Osteoblast (primary cell): ENCODE data around the gene TAOK2. TPM values are rescaled to one million over a fixed set of nuclear protein-coding genes. Genes with fewer than 3 reads are reported as not detected.

ENCODE experiments used
- DNase-seq: peaks from one replicate; pipeline ENCODE4 v3.0.0; 2011; ENCODE audit warnings: low spot score, mixed read lengths; ENCODE audit not compliant: insufficient read length; ENCODE audit errors: missing footprints
- H2AFZ ChIP-seq: 2 replicates; pipeline ENCODE4 v1.6.0; 2011; ENCODE audit warnings: mild to moderate bottlenecking, low read length
- H3K27ac ChIP-seq: 2 replicates; pipeline ENCODE4 v1.5.1; 2011; ENCODE audit warnings: mild to moderate bottlenecking, low read depth, low read length, moderate library complexity
- H3K27me3 ChIP-seq: 2 replicates; pipeline ENCODE4 v1.6.0; 2012; ENCODE audit warnings: mild to moderate bottlenecking, control low read depth, inconsistent platforms, low read length, moderate library complexity; ENCODE audit not compliant: insufficient read depth
- H3K36me3 ChIP-seq: 2 replicates; pipeline ENCODE4 v1.5.1; 2011; ENCODE audit warnings: mild to moderate bottlenecking, low read length, control low read depth, moderate library complexity; ENCODE audit not compliant: insufficient read depth
- H3K4me1 ChIP-seq: 2 replicates; pipeline ENCODE4 v1.5.1; 2011; ENCODE audit warnings: mild to moderate bottlenecking, low read length, control low read depth, moderate library complexity; ENCODE audit not compliant: insufficient read depth
- H3K4me2 ChIP-seq: 2 replicates; pipeline ENCODE4 v1.6.0; 2011; ENCODE audit warnings: mild to moderate bottlenecking, low read length; ENCODE audit not compliant: insufficient read depth
- H3K4me3 ChIP-seq: fragments of 200-600 bp; sonication (generic); 3 replicates; pipeline ENCODE4 v1.5.1; 2012; ENCODE audit warnings: mild to moderate bottlenecking, low read length, inconsistent platforms; ENCODE audit not compliant: insufficient read depth
- H3K79me2 ChIP-seq: 2 replicates; pipeline ENCODE4 v1.6.0; 2012; ENCODE audit warnings: mild to moderate bottlenecking, low read length, control low read depth, inconsistent platforms; ENCODE audit not compliant: insufficient read depth
- H3K9me3 ChIP-seq: 2 replicates; pipeline ENCODE4 v1.5.1; 2011; ENCODE audit warnings: low read depth, low read length, control low read depth
- H4K20me1 ChIP-seq: 2 replicates; pipeline ENCODE4 v1.6.0; 2012; ENCODE audit warnings: mild to moderate bottlenecking, low read length, control low read depth; ENCODE audit not compliant: insufficient read depth
- total RNA-seq: library from RNA; depleted of rRNA; stranded (reverse); fragments of >200 nt; gene quantifications from 2 replicates; pipeline ENCODE4 v1.2.3, GENCODE V29; 2012
- TF ChIP-seq, protein P1 (sequence below): IDR thresholded peaks from 2 replicates; pipeline ENCODE4 v1.5.1; 2011; ENCODE audit warnings: mild to moderate bottlenecking, low read depth, low read length, moderate library complexity; ENCODE audit errors: extremely low read depth

Gene TAOK2
- total RNA-seq, 1 donor: 39.1 TPM

DNA sequence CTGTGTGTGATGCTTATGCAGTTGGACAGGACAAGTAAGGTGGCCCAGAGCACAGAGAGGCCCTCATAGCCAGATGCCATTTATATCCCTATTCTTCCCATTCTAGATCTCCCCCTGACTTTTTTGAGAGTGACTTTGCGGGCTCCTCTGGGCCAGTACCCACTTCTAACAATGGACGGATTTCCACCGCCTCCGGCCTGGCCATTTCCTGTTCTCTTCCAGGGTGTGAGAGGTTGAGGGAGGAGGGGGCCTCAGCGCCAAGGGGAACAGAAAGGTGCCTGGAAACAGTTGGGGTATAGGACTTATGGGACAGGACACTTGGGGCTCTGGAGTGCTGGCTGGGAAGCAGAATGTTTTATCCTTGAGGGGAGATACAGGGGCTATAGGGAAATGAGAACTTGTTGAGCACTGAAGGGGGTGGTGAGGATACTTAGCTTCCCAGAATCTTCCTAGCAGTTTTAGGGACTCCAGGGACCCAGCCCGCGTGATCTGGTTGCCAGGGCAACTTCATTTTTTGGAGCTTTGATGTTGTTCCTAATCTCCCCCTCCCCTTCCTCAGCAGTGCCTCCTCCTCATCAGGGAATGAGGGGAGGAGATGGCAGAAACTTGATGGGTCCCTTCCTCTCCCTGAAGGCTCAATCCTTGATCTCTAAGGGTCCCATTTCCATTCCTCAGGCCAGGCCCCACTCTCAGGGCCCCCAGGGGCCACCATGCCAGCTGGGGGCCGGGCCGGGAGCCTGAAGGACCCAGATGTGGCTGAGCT, 3.6 kb downstream of the TAOK2 start:
- H3K9me3 ChIP-seq: no peaks in the 10 kb centered on the region
- peaks cover 65% of the 10 kb centered on the region for H3K79me2 ChIP-seq
- peak overlapping the region; percentile 15 for H3K27ac ChIP-seq
- H3K36me3 ChIP-seq: peaks cover 55% of the 10 kb centered on the region
- H3K4me1 ChIP-seq: peaks cover 28% of the 10 kb centered on the region
- H2AFZ ChIP-seq: no peak overlapping the region
- no peak overlapping the region for H3K4me3 ChIP-seq
- DNase-seq: peak; percentile 51
- no peaks in the 10 kb centered on the region for H3K27me3 ChIP-seq
- peak overlapping the region; percentile 91 for H3K4me2 ChIP-seq
- TF ChIP-seq, protein P1, sequence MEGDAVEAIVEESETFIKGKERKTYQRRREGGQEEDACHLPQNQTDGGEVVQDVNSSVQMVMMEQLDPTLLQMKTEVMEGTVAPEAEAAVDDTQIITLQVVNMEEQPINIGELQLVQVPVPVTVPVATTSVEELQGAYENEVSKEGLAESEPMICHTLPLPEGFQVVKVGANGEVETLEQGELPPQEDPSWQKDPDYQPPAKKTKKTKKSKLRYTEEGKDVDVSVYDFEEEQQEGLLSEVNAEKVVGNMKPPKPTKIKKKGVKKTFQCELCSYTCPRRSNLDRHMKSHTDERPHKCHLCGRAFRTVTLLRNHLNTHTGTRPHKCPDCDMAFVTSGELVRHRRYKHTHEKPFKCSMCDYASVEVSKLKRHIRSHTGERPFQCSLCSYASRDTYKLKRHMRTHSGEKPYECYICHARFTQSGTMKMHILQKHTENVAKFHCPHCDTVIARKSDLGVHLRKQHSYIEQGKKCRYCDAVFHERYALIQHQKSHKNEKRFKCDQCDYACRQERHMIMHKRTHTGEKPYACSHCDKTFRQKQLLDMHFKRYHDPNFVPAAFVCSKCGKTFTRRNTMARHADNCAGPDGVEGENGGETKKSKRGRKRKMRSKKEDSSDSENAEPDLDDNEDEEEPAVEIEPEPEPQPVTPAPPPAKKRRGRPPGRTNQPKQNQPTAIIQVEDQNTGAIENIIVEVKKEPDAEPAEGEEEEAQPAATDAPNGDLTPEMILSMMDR: no peak
- H4K20me1 ChIP-seq: peaks cover 55% of the 10 kb centered on the region

DNA sequence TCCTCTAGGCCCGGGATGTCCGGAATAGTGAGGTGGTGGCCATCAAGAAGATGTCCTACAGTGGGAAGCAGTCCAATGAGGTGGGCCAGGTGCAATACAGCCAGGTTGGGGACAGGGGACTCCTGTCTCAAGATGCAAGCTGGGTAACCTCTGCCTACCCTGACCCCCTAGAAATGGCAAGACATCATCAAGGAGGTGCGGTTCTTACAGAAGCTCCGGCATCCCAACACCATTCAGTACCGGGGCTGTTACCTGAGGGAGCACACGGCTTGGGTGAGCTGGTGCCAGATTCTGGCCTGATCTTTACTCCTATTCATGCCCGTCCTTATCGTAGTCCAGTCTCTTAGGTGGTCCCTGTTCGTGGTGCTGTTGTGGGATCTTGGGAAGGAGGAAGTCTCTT, 4.4 kb downstream of the TAOK2 start:
- DNase-seq: peak; percentile 59
- no peak overlapping the region for H2AFZ ChIP-seq
- H3K36me3 ChIP-seq: peaks cover 59% of the 10 kb centered on the region
- H3K9me3 ChIP-seq: no peaks in the 10 kb centered on the region
- H3K4me2 ChIP-seq: no peak overlapping the region
- H3K79me2 ChIP-seq: peaks cover 65% of the 10 kb centered on the region
- H3K27me3 ChIP-seq: no peaks in the 10 kb centered on the region
- H3K4me1 ChIP-seq: peaks cover 28% of the 10 kb centered on the region
- TF ChIP-seq, protein P1: no peak
- H3K4me3 ChIP-seq: no peak overlapping the region
- no peak overlapping the region for H3K27ac ChIP-seq
- H4K20me1 ChIP-seq: peaks cover 58% of the 10 kb centered on the region

DNA sequence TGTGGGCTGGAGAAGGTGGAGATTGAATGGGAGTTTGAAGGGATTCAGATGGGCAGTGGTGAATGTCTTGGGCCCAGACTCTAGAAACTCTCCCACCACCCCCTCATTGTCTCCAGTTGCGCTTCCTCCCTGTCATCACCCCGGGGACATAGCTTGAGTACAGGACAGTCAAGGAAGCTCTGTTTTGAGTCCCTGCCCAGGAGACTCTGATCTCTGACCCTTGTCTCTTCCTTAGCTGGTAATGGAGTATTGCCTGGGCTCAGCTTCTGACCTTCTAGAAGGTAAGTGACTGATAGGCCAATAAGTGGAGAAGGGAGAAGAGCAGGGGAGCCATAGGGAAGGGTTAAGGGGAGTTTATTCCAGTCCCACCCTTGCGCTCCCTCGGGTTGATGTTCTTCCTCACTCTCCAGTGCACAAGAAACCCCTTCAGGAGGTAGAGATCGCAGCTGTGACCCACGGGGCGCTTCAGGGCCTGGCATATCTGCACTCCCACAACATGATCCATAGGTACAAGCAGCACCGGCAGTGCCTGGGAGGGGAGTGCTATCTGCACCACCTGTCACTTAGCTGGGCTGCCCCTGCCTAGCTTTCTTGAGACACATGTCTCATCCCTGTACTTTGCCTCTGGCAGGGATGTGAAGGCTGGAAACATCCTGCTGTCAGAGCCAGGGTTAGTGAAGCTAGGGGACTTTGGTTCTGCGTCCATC, 5.0 kb downstream of the TAOK2 start:
- H4K20me1 ChIP-seq: peaks cover 64% of the 10 kb centered on the region
- peaks cover 65% of the 10 kb centered on the region for H3K79me2 ChIP-seq
- no peaks in the 10 kb centered on the region for H3K9me3 ChIP-seq
- peak; percentile 42 for DNase-seq
- H3K27me3 ChIP-seq: no peaks in the 10 kb centered on the region
- TF ChIP-seq, protein P1: no peak
- H3K36me3 ChIP-seq: peaks cover 66% of the 10 kb centered on the region
- H3K27ac ChIP-seq: no peak overlapping the region
- H3K4me3 ChIP-seq: no peak overlapping the region
- H2AFZ ChIP-seq: no peak overlapping the region
- peaks cover 26% of the 10 kb centered on the region for H3K4me1 ChIP-seq
- H3K4me2 ChIP-seq: no peak overlapping the region
